Stimulated activated CD8-positive, alpha-beta memory T cell treated with anti-CD3 and anti-CD28 coated beads, Interleukin-12 subunit alpha, Interleukin-12 subunit beta, amount 100 ng/mL, for 24 hours (primary cell): ENCODE data around the gene ALKAL2.

Experiments used
- DNase-seq: peaks from one replicate; pipeline ENCODE4 v3.0.0-alpha.2; 2020; ENCODE audit errors: extremely low read depth

ALKAL2 gene

DNA sequence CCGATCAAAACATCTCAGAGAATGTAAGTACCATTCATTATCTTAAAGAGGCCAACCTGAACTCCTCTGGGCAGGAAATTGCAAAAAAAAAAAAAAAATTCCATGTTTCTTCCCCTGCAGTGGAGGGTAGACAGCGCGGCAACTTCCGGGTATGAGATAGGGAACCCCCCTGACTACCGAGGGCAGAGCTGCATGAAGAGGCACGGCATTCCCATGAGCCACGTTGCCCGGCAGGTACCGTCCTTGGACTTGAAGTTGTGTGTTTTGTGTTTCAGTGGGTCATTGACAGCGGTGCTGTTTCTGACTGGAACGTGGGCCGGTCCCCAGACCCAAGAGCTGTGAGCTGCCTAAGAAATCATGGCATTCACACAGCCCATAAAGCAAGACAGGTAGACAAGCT, 16.0 kb downstream of the ALKAL2 start:
- no peak for DNase-seq

DNA sequence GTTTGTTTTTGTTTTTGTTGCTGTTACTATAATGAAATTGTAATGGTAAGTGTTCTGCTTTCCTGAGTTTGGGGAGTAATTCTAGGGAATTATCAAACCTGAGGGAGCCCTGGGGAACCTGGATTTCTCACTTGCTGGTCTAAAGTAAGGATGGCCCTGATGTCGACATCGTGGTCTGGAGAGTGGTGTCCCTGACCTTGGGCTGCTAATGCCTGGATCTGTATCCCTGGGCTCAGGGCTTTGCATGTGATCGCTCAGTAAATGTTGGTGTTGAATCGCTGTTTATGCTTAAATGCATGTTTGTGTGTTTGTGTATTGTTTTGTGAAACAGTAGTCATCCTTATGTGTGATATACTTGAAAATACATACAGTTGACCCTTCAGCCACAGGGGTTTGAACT, 17.0 kb downstream of the ALKAL2 start:
- DNase-seq = no peak

DNA sequence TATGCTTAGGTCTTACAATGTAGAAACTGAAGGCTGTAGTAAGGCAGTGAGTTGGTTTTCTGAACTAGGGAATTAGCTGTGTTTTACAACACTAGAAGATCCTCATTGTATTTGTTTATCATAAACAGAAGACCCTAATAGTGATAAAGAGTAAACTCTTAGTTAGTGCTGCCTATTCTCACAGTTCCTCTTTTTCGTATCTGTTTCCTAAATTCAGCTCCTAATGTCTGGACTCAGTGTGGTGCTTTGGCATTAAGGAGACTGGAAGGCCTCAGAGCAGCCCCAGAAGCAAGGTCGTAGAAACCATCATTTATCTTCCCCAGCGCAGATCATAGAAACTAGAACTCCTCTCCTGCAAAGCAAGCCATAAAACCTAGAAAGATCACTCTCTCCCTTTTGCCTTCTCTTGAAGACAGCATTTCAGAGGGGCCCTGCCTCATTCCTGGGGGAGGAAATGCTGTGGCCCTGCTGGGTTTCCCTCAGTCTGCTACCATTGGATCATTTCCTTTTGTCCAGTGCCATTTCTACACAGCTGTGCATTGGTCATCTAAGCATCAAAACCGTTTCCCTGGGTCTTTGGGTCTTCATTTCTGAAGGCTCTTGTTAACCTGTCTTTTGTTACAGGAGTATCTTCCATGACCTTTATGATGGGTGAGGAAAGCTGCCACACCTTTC, 18.4 kb downstream of the ALKAL2 start:
- no peak for DNase-seq

DNA sequence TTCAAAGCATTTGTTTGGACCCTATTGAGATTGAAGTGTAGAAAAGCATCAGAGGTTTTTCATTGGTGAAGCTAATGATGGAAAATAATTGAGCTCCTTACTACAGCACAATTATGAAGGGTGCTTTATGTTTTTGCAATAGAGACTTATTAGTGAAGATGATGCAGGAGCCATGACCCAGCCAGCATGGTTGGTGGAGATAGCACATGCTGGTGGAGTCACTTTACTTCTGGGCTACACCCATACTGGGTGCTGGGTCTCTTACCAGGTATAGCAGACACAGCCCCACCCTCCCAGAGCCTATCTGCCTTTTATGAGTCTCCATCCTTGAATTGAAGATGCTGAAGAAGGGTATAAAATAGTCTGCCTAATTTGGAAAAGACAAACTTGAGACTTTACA, 19.6 kb downstream of the ALKAL2 start:
- DNase-seq = no peak

DNA sequence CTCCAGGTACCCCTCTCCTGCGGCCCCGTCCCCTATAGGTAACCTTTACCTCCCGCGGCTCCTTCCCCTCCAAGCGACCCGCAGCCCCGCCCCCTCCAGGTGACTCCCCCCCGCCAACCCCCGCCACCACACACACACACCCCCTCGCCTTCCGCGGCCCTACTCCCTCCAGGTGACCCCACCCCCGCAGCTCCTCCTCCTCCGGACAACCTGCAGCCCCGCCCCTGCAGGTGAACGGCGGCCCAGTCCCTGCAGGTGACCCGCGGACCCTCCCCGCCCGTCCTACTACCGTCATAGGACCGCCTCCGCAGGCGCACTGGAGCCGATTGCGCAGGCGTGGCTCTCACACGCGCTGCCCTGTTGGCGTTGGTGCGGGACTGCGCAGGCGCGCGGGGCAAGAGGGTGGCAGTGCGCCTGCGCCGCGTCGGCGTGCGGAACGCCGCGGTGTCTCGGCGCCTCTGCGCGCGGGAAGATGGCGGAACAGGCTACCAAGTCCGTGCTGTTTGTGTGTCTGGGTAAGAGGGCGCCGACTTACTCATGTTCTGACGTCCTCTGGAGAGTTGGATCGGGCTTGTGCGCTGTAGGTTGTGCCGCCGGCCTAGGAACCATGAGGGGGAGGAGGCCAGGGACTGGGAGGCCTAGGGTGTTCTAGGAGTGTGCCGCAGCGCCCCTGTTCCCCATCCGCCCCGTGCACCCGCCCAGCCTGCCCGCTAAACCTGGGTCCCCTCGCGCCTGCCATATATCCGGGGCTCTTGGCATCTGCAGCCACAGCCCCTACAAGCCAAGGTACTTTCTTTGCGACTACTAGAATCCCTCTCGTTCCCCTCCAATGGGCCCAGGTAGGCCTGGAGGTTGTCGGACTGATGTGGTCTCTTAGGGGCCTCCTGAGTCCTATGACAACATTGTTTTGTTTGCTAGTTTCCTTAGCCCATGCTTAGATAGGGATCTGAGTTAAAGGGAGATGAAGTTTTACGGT, 23.1 kb downstream of the ALKAL2 start, which contains the start of gene ACP1:
ACP1 (plus strand) TSS at position 455 of the 976 bp plus-strand sequence; CDS start at position 473, 18 bp downstream.
- DNase-seq = peak; percentile 82

DNA sequence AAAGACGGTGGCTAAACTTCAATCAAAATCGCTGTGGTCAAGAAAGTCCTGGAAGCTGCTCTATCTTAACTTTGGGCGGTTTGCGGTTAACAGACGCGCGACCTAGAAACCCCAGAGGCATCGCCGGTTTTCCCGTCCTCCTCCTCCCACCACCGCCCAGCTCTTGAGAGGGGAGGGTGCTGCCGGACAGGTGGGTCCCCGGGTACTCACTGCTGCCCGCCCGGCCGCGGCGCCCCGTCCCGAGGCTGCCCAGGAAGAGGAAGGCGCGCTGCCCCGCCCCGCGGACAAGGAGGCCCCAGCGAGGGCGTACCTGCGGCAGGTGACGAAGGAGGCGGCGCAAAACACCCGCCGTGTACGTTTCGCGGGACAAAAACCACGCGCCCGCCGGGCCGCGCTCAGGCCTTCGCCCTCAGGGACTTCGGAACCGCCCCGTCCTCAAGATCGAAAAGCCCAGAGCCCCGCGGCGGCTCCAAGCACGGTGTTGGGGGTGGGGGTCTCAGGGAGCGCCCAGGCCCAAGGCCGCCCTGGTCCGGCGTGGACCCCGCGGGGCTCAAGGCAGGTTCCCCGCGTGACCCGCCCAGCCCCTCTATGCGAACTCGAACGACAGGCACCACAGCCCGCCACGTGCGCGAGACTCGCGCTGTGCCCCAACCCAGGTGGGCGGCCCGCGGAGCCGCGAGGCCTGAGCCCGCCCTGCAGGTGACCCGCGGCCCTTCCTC, 24.0 kb downstream of the ALKAL2 start, which contains the start of gene SH3YL1:
SH3YL1 (minus strand) TSS at position 259 of the 719 bp plus-strand sequence; CDS start at position 211, 48 bp downstream.
- no peak for DNase-seq

DNA sequence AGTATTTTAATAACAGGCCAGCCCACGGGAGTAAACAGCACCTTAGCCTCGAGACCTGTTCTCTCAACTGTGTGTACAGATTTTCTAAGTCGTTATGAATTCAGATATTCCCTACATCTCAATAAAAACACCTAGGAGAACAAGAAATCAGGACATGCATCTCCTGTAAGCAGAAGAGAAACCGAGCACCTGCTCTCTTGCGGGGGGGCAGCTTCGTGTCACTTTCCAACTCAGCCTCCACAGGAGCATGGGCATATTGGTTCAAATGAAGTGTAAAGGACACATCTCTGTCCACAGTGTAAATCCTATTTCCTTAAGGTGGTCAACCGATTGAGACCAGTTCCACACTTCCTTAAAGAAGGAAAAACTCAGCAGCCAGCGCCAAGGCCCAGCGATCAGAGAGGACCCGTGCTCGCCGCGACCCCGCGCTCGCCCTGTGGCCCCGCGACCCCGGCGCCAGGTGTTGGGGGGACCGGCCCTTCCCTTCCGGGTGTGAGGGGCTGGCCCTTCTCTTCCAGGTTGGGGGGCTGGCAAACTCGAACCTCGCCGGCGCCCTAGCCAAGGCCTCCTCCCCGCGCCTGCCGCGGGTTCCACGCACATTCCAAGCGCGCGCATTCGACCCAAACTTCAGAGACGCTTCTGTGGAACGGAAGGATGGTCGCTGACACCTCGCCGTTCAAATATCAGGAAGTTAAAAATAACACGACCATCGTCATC, 24.7 kb downstream of the ALKAL2 start:
- DNase-seq = no peak

DNA sequence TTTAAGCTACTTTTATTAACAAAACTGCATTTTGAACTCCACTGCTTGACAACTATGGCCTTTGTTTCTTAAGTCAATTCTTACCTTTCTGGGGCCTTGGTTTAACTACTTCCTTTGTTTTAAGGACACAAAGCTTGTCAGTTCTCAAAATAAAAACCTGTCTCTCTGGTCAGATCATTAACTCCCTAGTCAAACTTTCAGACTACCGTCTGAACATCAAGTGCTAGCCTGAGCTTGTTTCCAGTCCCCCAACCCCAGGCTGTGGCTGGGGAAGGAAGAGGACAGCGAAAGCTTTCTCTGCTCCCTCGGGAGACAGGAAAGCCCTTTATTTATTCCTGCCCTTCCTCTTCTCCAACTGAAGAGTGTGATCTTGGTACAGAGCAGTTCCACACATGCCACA, 25.8 kb downstream of the ALKAL2 start:
- no peak for DNase-seq

DNA sequence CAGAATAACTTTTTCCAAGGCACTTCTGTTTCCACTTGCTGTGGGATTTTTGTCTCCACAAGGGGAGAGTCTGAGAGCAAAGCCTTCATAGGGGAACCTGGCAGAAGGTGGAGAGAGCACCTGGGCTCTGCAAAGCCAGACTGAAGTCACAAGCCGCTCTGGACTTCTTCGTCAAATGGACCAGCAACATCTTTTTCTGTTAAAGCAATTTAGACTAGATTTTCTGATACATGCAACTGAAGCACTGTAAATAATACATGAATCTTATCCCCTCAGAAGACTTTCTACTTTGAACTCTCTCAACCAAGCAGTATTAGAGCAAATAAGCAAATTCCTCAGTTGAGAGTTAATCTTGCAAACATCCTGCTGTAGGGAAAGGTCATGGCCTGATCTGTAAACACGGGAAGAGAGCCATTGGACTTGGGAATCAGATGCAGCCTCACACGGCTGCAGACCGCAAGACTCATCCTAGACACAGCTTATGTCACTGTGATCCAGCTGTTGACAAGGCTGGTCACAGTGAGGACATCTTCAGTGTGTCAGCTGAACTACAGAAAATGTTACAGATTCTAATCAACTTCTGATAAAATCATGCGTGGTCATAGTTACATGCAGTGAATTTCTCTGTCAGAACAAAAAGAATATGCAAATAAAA, 27.3 kb downstream of the ALKAL2 start:
- no peak for DNase-seq

DNA sequence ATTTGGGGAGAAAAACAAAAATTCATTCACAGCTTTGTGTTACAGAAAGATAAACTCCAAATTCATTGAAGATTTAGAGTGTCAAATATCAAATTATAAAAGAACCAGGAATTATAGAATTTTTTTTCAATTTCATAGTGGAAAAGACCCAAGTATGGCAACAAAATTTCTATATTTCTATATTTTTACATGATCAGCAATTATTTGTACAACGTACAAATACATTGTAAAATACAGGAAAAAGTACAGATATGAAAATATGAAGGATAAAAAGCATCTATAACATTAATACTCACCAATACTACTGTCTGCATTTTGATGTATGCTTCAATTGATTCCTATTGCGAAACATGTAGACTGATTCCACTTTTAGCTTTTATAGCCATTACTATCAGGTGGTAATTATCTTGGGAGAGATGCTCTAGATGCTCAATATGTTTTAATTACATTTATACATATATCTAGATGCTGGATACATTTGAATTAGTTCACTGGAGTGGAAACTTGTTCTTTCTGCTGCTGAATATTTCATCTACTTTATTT, 28.0 kb downstream of the ALKAL2 start:
- no peak for DNase-seq

DNA sequence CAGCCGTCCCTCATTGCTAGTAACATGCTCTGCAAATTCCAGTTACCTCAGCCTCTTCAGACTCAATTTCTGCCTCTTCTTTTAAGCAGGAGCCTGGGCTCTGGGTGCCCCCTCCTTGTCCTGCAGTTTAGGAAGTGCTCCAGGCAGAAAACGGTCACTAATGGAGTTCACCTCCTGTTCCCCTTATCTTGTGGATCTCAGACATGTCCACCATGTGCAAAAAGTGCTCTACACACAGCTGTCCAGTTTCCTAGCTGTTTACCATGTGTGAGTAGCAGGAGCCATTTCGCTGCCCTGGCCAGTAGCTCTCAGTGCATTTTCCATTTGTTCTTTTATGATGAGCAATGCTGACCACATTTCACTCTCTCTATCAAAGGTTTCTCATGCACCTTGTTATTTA, 29.0 kb downstream of the ALKAL2 start:
- DNase-seq = no peak

DNA sequence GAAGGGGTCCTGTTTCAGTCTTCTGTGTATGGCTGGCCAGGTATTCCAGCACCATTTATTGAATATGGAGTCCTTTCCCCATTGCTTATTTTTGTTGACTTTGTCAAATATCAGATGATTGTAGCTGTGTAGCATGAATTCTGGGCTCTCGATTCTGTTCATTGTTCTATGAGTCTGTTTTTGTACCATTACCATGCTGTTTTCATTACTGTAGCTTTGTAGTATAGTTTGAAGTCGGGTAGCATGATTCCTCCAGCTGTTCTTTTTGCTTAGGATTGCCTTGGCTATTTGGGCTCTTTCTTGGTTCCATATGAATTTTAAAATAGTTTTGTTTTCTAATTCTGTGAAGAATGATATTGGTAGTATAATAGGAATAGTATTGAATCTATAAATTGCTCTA, 30.0 kb downstream of the ALKAL2 start:
- no peak for DNase-seq

DNA sequence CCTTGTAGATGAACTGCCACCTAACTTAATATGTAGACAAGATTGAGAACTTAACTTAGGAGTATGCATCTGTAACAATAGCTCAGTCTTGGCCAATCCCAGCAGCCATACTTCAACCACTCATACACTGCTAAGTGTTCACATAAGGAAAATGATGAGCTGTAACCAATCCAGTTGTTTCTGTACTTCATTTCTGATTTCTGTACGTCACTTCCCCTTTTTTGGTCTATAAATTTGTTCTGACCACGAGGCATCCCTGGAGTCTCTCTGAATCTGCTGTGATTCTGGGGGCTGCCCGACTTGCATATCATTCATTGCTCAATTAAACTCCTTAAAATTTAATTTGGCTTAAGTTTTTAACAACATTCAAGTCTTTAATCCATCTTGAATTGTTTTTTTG, 30.5 kb downstream of the ALKAL2 start:
- no peak for DNase-seq

DNA sequence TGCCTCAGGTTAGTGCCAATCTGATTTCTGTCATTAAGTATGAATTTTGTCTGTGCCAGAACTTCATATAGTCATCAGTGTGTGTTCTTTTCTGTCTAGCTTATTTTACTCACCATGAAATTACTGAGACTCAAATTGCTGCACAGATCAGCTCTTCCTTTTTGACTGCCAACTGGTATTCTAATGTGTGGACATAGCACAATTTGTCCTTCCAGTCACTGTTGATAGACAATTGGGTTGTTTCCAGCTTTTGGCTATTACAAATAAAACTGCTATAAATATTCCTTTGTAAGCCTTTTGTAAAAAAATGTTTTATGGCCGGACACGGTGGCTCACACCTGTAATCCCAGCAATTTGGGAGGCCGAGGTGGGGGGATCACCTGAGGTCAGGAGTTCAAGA, 31.8 kb downstream of the ALKAL2 start:
- no peak for DNase-seq

DNA sequence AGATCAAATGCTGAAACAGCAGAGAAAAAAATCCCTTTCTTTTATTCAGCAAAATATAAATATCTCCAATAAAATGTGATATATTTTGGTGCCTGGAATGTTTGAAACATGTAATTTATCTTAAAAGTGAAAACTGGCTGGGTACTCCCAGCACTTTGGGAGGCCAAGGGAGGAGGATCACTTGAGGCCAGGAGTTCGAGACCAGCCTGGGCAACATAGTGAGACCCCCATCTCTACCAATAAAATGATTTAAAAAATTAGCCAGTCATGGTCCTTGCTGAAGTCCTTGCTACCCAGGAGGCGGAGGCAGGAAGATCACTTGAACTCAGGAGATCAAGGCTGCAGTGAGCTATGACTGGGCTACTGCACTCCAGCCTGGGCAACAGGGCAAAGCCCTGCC, 32.7 kb downstream of the ALKAL2 start:
- no peak for DNase-seq

DNA sequence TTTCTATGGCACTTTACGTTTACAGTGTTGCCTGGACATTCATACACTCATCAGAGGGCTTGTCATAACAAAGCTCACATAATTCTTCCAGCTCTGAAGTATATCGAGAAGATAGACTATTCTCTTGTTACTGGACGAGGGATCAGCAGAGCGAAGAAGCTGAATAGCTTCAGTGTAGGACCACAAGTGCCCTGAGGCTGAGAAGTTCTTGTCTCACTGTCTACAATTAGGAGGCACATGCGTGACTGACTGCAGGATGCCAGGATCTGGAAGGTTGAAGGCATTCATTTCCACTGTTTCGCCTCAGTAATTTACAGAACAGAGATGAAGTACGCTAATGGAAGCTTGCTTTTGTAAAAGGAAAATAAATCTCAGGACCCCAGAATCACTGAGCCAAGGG, 33.6 kb downstream of the ALKAL2 start:
- no peak for DNase-seq

DNA sequence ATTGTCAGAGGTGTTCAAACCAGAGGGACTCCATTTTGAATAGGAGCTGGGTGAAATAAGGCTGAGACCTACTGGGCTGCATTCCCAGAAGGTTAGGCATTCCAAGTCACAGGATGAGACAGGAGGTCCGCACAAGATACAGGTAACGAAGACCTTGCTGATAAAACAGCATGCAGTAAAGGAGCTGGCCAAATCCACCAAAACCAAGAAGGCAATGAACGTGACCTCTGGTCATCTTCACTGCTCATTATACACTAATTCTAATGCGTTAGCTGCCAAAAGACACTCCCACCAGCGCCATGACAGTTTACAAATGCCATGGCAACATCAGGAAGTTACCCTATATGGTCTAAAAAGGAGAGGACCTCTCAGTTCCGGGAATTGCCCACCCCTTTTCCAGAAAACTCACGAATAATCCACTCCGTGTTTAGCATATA, 34.7 kb downstream of the ALKAL2 start:
- DNase-seq = no peak

DNA sequence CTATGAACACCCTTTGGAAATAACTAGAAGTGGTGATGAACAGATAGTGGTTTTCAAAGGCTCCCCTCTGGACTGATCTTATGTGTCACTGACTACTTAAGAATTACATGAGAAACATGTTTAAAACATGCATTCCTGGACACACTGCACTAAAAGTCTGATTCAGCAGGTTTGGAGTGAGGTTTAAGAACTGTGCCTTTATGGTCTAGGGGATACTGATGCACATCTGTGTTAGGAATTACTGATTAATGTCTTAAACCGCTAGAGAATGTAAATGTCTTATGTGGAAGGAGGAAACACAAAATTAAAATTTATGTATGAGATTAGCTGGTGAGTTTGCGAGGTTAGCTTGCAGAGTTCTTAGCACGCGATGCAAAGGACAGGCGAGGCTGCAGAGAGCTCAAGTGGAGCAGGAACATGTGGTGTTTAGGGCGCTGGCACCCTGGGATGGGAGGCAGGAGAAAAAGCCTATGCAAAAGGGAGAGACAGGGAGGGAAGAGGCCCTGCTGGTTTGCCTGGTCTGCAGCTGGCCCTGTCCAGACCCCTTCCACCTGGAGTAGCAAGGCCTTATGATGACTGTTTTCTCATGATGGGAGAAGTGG, 35.8 kb downstream of the ALKAL2 start:
- no peak for DNase-seq

DNA sequence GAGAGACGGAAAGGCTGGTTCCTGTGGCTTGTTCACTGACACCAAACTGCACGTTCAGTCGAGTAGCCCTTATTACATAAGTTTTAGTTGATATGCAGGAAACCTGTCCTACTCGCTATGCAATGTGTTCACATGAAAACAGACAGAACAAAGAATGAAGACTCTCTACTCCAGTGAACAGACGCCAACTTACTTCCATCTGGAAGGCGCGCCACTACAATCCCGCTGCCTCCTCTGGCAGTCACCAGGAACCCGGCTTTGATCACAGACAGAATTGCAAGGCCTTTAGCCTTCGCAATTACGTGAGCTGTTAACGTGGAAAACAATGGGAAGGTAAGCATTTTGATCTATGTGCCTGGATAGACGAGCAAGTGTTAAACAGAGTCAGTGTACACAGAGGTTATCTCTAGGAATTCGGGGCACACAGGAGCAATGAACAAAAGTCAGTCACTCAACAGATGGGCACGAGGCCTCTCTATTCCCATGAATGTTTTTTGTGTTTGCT, 38.3 kb downstream of the ALKAL2 start:
- DNase-seq = no peak

DNA sequence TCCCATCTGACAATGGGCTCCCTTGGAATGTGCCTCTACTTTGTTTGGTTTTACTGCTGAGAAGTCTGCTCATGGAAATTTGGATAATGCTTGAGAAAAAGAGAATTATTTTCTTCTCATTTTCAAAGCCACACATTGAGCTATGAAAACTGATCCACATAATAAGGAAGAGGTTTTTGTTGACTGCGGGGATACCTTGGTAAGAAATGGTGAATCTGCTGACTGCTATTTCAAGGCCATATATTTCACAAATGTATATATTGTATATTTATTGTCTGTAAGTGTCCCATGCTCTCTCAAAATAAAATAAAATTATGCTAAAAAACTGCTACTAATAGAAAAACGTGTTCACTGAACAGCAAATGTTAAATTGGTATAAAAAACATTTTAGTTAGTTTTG, 39.2 kb downstream of the ALKAL2 start:
- no peak for DNase-seq
